ENCODE data around the gene PARD3. TPM values are rescaled to one million over a fixed set of nuclear protein-coding genes. Genes with fewer than 3 reads are reported as not detected.
"Not testable (repeated sequence)": the region's sequence is repeated elsewhere in the genome, so short reads cannot be mapped to it uniquely, and the experiment has no call there.

PARD3 gene
- total and polyA plus RNA-seq, 10 of the 15 experiments (the other 5 are each of a cell fraction or from before 2014, with no cell fraction given): 2.6 to 43.1 (median 13.9) TPM

GRCh38 chr10:34646331-34646730 lies 168.8 kb downstream of the PARD3 start:
- RAD21 ChIA-PET (ENCODE audit: unreplicated experiment): interaction anchor here (0.8 to 3.3 kb wide), 2 partner anchors 8 to 349 kb away, joined by 3 to 15 read pairs; no protein-coding TSS in a partner anchor
- H3K4me2 ChIP-seq (ENCODE audit: control insufficient read depth, insufficient read depth): no peak overlapping the region
- no peak overlapping the region for H3K4me3 ChIP-seq
- no peaks in the 10 kb centered on the region for H4K20me1 ChIP-seq (ENCODE audit: control insufficient read depth, insufficient read depth)
- CTCF ChIA-PET: interaction anchor here (0.9 to 4.1 kb wide), 8 partner anchors 8 to 233 kb away, joined by 3 to 25 read pairs (median 5); no protein-coding TSS in a partner anchor
- SMC1A ChIA-PET (ENCODE audit: uncharacterized antibody, unreplicated experiment): interaction anchor here (1.0 to 3.8 kb wide), 3 partner anchors 7 to 122 kb away, joined by 3 to 28 read pairs (median 7); no protein-coding TSS in a partner anchor
- no peak overlapping the region for H3K9ac ChIP-seq (ENCODE audit: control insufficient read depth, insufficient read depth, low read length)
- TF ChIP-seq CEBPB (IDR thresholded peaks at IDR 0.05; ENCODE audit: borderline replicate concordance in 1 of 2, low read depth in 2 of 2, low read length in 2 of 2) (no peak), CBX3 (IDR thresholded peaks at IDR 0.05; ENCODE audit: borderline replicate concordance, low read depth) (no peak), MXI1 (IDR thresholded peaks at IDR 0.05; ENCODE audit: low read depth, low read length) (no peak), ZNF687 (IDR thresholded peaks at IDR 0.05) (no peak), PKNOX1 (IDR thresholded peaks at IDR 0.05) (no peak), ZNF592 (IDR thresholded peaks at IDR 0.05) (no peak), ESRRA (IDR thresholded peaks at IDR 0.05; ENCODE audit: low read length) (no peak)
- H3K79me2 ChIP-seq (ENCODE audit: control insufficient read depth, insufficient read depth, low read length): no peaks in the 10 kb centered on the region
- H3K9me3 ChIP-seq (replicated peaks; ENCODE audit: control insufficient read depth, insufficient read depth, low read length): no peaks in the 10 kb centered on the region
- BruUV-seq (replicated peaks): no TSS peak
- H3K27me3 ChIP-seq (replicated peaks in 1 of 2; ENCODE audit: control insufficient read depth in 2 of 2, insufficient read depth in 2 of 2, low read length in 1 of 2): no peaks in the 10 kb centered on the region
- in situ Hi-C loops (cut with MboI) (loop anchor here (25.0 kb wide), 1 partner anchor 1459 kb away; no protein-coding TSS in a partner anchor), intact Hi-C loops (cut with micrococcal nuclease; ENCODE audit: unreplicated experiment) (no loop called here)
- no peak overlapping the region for H3K27ac ChIP-seq (ENCODE audit: control insufficient read depth, insufficient read depth)
- POLR2A ChIA-PET: no interaction called here
- H3K4me1 ChIP-seq (ENCODE audit: control insufficient read depth, insufficient read depth, low read length): no peaks in the 10 kb centered on the region
- DNase-seq (ENCODE audit: low read depth, low spot score) (no peak), ATAC-seq (no peak), FAIRE-seq (no peak)
- WGBS (ENCODE audit: insufficient coverage, insufficient replicate concordance, low lambda C conversion rate, missing lambda C conversion rate): 57% methylated on average over 6 of the region's 6 CpGs
- no peaks in the 10 kb centered on the region for H3K36me3 ChIP-seq (ENCODE audit: control insufficient read depth in 2 of 2, insufficient read depth in 2 of 2, low read length in 1 of 2)
- no peak overlapping the region for H2AFZ ChIP-seq (ENCODE audit: control insufficient read depth, low read depth, low read length)

GRCh38 chr10:34644815-34645214 lies 170.3 kb downstream of the PARD3 start:
- ChIA-PET SMC1A (ENCODE audit: uncharacterized antibody, unreplicated experiment) (interaction anchor here (1.7 kb wide), 1 partner anchor 120 kb away, joined by 4 read pairs; no protein-coding TSS in a partner anchor), CTCF (interaction anchor here (4.1 kb wide), 1 partner anchor 10 kb away, joined by 25 read pairs; no protein-coding TSS in a partner anchor)
- H2AFZ ChIP-seq (ENCODE audit: control insufficient read depth, low read depth, low read length); DNase-seq (ENCODE audit: low read depth, low spot score); H3K27me3 ChIP-seq (replicated peaks in 1 of 2; ENCODE audit: control insufficient read depth in 2 of 2, insufficient read depth in 2 of 2, low read length in 1 of 2); H3K27ac ChIP-seq (ENCODE audit: control insufficient read depth, insufficient read depth); H3K4me1 ChIP-seq (ENCODE audit: control insufficient read depth, insufficient read depth, low read length); H3K79me2 ChIP-seq (ENCODE audit: control insufficient read depth, insufficient read depth, low read length); H3K36me3 ChIP-seq (ENCODE audit: control insufficient read depth in 2 of 2, insufficient read depth in 2 of 2, low read length in 1 of 2); H3K4me2 ChIP-seq (ENCODE audit: control insufficient read depth, insufficient read depth); H4K20me1 ChIP-seq (ENCODE audit: control insufficient read depth, insufficient read depth); intact Hi-C loops (cut with micrococcal nuclease; ENCODE audit: unreplicated experiment); H3K9me3 ChIP-seq (replicated peaks; ENCODE audit: control insufficient read depth, insufficient read depth, low read length); ATAC-seq; H3K9ac ChIP-seq (ENCODE audit: control insufficient read depth, insufficient read depth, low read length); POLR2A ChIA-PET; BruUV-seq (replicated peaks); RAD21 ChIA-PET (ENCODE audit: unreplicated experiment); FAIRE-seq; H3K4me3 ChIP-seq: not testable (repeated sequence)
- in situ Hi-C loops (cut with MboI): loop anchor here (25.0 kb wide), 1 partner anchor 1458 kb away; no protein-coding TSS in a partner anchor
- 42% methylated on average over 3 of the region's 3 CpGs for WGBS (ENCODE audit: insufficient coverage, insufficient replicate concordance, low lambda C conversion rate, missing lambda C conversion rate)

Data from GM12878 (cell line).